GM21447 (cell line): Measurements from ENCODE around the gene CREB3.

ENCODE experiments used
- ATAC-seq: cut with Tn5 transposase; IDR thresholded peaks from one replicate; pipeline ENCODE4 v1.9.1; 2021; ENCODE audit not compliant: unreplicated experiment

Gene CREB3

GRCh38 chr9:35700942-35701341 lies 31.5 kb upstream of the CREB3 start:
- no peak for ATAC-seq

- ATAC-seq = no peak
These were observed 29.8 kb upstream of the CREB3 start for GRCh38 chr9:35702696-35703095.

- ATAC-seq = no peak
These were observed 28.4 kb upstream of the CREB3 start for GRCh38 chr9:35703906-35704672.

- ATAC-seq = no peak
These were observed 27.1 kb upstream of the CREB3 start for GRCh38 chr9:35705372-35705771.

- no peak for ATAC-seq
These were observed 26.5 kb upstream of the CREB3 start for GRCh38 chr9:35705836-35706430.

GRCh38 chr9:35706951-35707350 lies 25.5 kb upstream of the CREB3 start:
- ATAC-seq = no peak

GRCh38 chr9:35708146-35708545 lies 24.3 kb upstream of the CREB3 start:
- no peak for ATAC-seq

- ATAC-seq = no peak
These were observed 21.5 kb upstream of the CREB3 start for GRCh38 chr9:35710818-35711500.

- no peak for ATAC-seq
These were observed 20.7 kb upstream of the CREB3 start for GRCh38 chr9:35711501-35712428.

GRCh38 chr9:35712762-35713400 lies 19.6 kb upstream of the CREB3 start:
- no peak for ATAC-seq

GRCh38 chr9:35713578-35713977 lies 18.9 kb upstream of the CREB3 start:
- ATAC-seq = no peak

- no peak for ATAC-seq
These were observed 18.3 kb upstream of the CREB3 start for GRCh38 chr9:35714123-35714522.

- ATAC-seq = no peak
These were observed 17.8 kb upstream of the CREB3 start for GRCh38 chr9:35714579-35715252.

GRCh38 chr9:35716230-35716629 lies 16.2 kb upstream of the CREB3 start:
- ATAC-seq = no peak

- ATAC-seq = no peak
These were observed 15.2 kb upstream of the CREB3 start for GRCh38 chr9:35717132-35717870.

GRCh38 chr9:35718721-35719511 lies 13.6 kb upstream of the CREB3 start:
- ATAC-seq = no peak

- no peak for ATAC-seq
These were observed 12.9 kb upstream of the CREB3 start for GRCh38 chr9:35719546-35719945.

- no peak for ATAC-seq
These were observed 9.0 kb upstream of the CREB3 start for GRCh38 chr9:35723426-35723825.

GRCh38 chr9:35723908-35724307 lies 8.6 kb upstream of the CREB3 start:
- ATAC-seq = no peak
